Activated CD8-positive, alpha-beta memory T cell treated with anti-CD3 and anti-CD28 coated beads for 4 hours (primary cell): Measurements from ENCODE around the gene FANCI.

ENCODE experiments used
- DNase-seq, 2 donors: peaks; one replicate each; pipeline ENCODE4 v3.0.0-alpha.2; 2020; ENCODE audit warnings: low read depth in 2 of 2

Gene FANCI

DNA sequence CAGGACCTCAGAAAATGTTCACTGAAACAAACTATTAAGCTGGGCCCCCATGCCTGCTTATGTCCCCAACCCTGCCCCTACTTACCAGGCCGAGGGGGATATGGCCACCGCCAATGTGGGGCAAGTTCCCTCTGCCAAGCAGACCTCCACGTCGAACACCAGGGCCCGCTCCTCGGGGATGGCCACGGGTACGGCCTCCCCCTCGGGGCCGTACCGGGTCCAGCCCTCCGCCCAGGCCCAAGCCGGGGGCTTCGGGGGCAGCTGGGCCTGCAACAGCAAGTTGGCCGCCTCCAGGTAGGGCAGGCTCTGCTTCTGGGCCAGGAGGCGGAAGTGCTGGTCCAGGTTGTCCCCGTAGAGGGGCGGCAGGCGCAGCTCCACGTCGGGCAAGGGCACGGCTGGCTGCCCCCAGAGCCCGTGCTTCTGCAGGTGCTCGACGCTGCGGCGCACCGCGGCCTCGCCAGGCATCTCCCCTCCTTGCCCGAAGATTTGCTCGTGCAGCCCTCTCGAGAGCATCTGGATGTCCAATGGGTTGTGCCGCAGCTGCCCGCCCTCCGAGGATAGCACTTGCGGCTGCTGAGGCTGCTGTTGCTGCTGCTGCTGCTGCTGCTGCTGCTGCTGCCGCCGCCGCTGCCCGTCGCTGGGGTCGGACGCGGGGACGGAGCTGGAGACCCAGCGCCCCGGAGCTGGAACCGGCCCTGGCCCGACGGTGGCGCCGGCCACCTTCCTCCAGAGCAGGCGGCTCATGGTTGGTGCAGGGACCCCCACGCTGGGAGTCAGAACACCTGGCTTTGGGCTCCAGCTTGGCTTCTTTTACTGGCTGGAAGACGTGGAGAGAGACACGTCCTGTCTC lies 89.5 kb downstream of the FANCI start:
- DNase-seq, result no peak

- no peak for DNase-seq
These were observed 90.3 kb downstream of the FANCI start for GRCh38 chr15:89333959-89334509.

DNA sequence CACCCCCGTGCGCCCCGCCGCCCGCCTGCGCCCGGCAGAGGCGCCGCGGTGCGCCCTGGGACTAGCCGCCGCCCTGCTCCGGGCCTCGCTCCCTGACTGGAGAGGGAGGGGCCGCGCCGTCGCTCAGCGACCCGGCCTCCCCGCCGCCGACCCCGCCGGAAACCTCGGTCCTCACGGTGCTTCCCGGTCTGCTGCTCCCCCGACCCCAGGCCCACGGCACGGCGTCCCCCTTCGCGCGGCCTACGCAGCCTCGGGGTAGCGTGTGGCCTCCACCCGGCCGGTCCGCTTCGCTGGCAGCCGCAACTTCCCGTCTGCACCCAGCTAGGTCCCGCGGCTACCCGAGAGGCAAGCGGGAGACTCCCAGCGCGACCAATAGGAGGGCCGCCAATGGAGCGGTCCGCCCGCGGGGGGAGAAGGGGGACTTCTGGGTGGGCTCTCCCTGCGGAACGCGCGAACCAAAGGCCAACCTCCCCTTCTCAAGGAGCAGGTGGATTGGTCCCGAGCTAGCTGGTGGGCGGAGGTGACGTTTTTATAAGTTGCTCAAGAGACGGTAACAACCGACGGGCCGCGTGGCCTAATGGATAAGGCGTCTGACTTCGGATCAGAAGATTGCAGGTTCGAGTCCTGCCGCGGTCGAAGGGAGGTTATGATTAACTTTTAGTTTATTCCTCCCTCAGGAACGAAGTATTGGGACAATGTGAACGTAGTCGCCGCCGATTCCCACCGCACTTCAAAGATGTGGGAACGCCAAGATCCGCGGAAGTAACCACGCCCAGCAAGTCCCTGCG lies 90.9 kb downstream of the FANCI start, which contains the start of gene POLG:
POLG (minus strand) TSS at position 315 of the 788 bp plus-strand sequence. CDS start 1,070 bp downstream, outside the sequence.
- DNase-seq, result peak; percentile 98 to 99

- no peak for DNase-seq
These were observed 91.7 kb downstream of the FANCI start for GRCh38 chr15:89335298-89336041.

GRCh38 chr15:89338036-89338435 lies 94.3 kb downstream of the FANCI start:
- no peak for DNase-seq

- no peak for DNase-seq
These were observed 96.8 kb downstream of the FANCI start for GRCh38 chr15:89340573-89340972.

- no peak for DNase-seq
These were observed 97.7 kb downstream of the FANCI start for GRCh38 chr15:89341316-89342005.

- DNase-seq, result no peak
These were observed 99.1 kb downstream of the FANCI start for GRCh38 chr15:89342840-89343239.

GRCh38 chr15:89345248-89345647 lies 101.5 kb downstream of the FANCI start:
- no peak for DNase-seq

DNA sequence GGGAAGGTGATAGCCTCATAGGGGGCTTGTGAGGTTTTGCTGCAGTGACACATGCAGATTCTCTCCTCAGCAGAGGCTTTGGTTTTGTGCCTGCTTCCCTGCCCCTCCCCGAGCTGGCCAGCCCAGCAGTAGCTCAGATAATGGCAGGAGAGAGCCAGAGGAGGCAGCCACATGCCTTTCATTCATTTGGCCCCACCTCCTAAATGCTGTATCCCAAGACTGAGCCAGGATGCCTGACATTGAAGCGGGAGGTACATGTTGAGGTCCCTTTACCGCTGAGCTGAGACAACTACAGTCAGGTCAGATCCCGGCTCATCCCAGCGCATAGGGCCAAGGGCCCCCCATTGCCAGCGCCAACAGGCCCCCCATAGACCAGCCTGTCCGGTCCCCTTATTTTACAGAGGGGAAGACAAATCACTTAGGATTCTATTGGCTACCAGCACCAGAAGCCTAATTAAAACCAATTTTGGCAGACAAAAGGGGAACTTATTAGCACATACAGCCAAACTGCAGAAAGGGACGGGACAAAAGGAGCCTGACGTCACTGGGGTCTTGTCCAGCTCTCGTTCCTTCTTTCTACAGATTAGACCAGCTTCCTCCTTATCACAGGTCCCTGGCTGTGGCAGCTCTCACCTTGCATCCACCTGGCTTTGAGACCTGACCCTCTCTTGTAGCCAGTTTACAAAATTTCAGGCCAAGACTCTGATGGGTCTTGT lies 102.9 kb downstream of the FANCI start:
- DNase-seq, result no peak

GRCh38 chr15:89349206-89349558 lies 105.4 kb downstream of the FANCI start:
- no peak for DNase-seq

GRCh38 chr15:89352476-89352875 lies 108.7 kb downstream of the FANCI start:
- no peak for DNase-seq

DNA sequence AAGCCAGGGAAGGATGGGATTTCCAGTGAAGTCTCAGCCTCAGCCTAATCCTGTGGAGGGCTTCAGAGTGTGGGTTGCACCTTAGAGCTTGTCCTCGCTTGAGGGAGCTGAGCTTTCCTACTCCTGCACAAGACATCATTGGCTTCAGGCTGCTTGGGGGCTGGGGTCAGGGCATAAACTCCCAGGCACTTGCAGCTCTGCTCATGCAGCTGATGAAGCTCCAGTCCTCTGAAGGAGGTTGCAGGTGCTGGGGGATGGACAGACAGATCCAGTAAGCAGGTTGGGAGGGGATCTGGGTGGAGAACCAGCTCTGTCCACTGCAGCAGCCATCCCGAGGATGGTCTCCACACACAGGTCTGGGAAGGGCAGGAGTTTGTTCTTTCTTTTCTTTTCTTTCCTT lies 110.2 kb downstream of the FANCI start:
- no peak for DNase-seq

GRCh38 chr15:89356634-89357298 lies 113.0 kb downstream of the FANCI start:
- no peak for DNase-seq

- DNase-seq, result no peak
These were observed 114.6 kb downstream of the FANCI start for GRCh38 chr15:89358435-89358754.

- DNase-seq, result peak; percentile 52 to 66
These were observed 115.1 kb downstream of the FANCI start for GRCh38 chr15:89358755-89359439.

- DNase-seq, result no peak
These were observed 115.9 kb downstream of the FANCI start for GRCh38 chr15:89359471-89360293.

DNA sequence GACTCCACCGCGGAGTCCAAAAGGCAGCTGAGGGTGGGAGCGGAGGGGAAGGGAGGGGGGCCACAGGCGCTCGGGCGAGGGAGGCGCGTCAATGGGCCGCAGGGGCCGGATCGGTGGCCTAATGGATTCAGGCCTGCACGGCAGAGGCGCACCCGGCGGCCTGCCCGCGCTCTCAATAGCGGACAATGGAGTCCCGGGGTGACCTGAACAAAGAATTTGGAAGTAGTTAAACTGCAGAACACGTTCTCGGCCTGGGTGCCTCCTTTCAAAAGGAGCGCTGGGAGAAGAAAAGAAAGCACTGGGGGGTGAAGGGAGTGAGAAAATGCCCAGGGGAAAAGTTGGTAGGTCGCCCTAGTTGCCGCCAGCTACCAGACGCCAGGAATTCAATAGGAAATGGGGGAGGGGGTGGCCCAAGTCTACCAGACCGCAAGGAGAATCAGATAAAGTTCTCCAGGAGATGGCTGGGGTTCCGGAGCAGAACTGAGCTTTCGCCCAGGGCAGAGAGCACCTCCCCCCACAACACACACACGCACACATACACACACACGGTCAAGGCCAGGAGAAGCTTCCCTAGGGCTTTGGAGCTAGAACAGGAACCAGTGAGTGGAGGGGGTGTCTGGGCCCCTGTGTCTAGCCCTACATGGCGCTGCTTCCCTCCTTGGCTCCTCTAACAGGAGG lies 116.7 kb downstream of the FANCI start:
- DNase-seq, result no peak
